Endothelial cell (in vitro differentiated cells): ENCODE measurements around the gene ABHD17B. TPM values are rescaled to one million over a fixed set of nuclear protein-coding genes. Genes with fewer than 3 reads are reported as not detected.

Experiments
- DNase-seq: peaks from one replicate; pipeline ENCODE4 v3.0.0; 2021; ENCODE audit warnings: low spot score
- H3K27ac Mint-ChIP-seq: one replicate; pipeline ENCODE4 v1.8.0; 2021; ENCODE audit warnings: mixed read lengths, inconsistent platforms; ENCODE audit not compliant: unreplicated experiment
- H3K27me3 Mint-ChIP-seq: one replicate; pipeline ENCODE4 v1.8.0; 2021; ENCODE audit warnings: mild to moderate bottlenecking, moderate library complexity, mixed read lengths, inconsistent platforms; ENCODE audit not compliant: unreplicated experiment
- H3K36me3 Mint-ChIP-seq: one replicate; pipeline ENCODE4 v1.8.0; 2021; ENCODE audit warnings: mild to moderate bottlenecking, low read depth, mixed read lengths, inconsistent platforms; ENCODE audit not compliant: unreplicated experiment
- H3K4me1 Mint-ChIP-seq: one replicate; pipeline ENCODE4 v1.8.0; 2021; ENCODE audit warnings: mild to moderate bottlenecking, mixed read lengths, inconsistent platforms; ENCODE audit not compliant: unreplicated experiment
- H3K4me3 Mint-ChIP-seq: one replicate; pipeline ENCODE4 v1.8.0; 2021; ENCODE audit warnings: mild to moderate bottlenecking, mixed read lengths, inconsistent platforms; ENCODE audit not compliant: unreplicated experiment
- H3K9me3 Mint-ChIP-seq: one replicate; pipeline ENCODE4 v1.8.0; 2021; ENCODE audit warnings: mixed read lengths, inconsistent platforms; ENCODE audit not compliant: unreplicated experiment
- CTCF ChIP-seq: fragments of 200-600 bp; sonication (generic); IDR thresholded peaks from one replicate; pipeline ENCODE4 v1.5.0; 2021; ENCODE audit warnings: antibody characterized with exemption; ENCODE audit not compliant: unreplicated experiment
- total RNA-seq: library from RNA; stranded (reverse); fragmentation: NEBNext Ultra II Directional; extraction: Animal tissue kit (Norgen Biotek cat#: 25700); gene quantifications from one replicate; pipeline ENCODE4 v1.2.1, GENCODE V29; 2021; ENCODE audit not compliant: unreplicated experiment

Gene ABHD17B
- total RNA-seq, 1 donor from 2014 or later = 32.6 TPM

GRCh38 chr9:71826279-71826678 lies 84.7 kb downstream of the ABHD17B start:
- Mint-ChIP-seq H3K4me1 (peaks cover 15% of the 10 kb centered on the region), H3K36me3 (no peaks in the 10 kb centered on the region), H3K27me3 (no peaks in the 10 kb centered on the region), H3K4me3 (no peak overlapping the region), H3K9me3 (no peaks in the 10 kb centered on the region), H3K27ac (no peak overlapping the region)
- TF ChIP-seq CTCF = no peak
- DNase-seq = no peak

- no peaks in the 10 kb centered on the region for H3K27me3 Mint-ChIP-seq
- H3K4me1 Mint-ChIP-seq = peaks cover 15% of the 10 kb centered on the region
- no peak overlapping the region for H3K4me3 Mint-ChIP-seq
- H3K36me3 Mint-ChIP-seq = no peaks in the 10 kb centered on the region
- DNase-seq = no peak
- no peak overlapping the region for H3K27ac Mint-ChIP-seq
- no peak for TF ChIP-seq CTCF
- no peaks in the 10 kb centered on the region for H3K9me3 Mint-ChIP-seq
Measured at GRCh38 chr9:71824257-71824656, 86.7 kb downstream of the ABHD17B start.

DNA sequence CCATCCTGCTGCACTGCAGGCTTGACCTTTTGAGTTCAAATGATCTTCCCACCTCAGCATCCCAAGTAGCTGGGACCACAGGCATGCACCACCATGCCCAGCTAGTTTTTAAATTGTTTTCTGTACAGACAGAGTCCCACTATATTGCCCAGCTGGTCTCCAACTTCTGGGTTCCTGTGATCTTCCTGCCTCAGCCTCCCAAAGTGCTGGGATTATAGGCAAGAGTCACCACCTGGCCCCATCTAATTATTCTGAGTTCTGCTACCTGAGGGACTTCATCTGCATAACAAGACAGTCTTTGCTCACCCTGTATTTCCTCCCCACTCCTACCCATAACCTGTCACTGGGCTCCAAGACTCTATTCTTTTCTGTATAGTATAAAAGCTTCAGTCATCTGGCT lies 88.1 kb downstream of the ABHD17B start:
- Mint-ChIP-seq H3K36me3 (no peaks in the 10 kb centered on the region), H3K9me3 (no peaks in the 10 kb centered on the region), H3K4me1 (peaks cover 15% of the 10 kb centered on the region), H3K27me3 (no peaks in the 10 kb centered on the region), H3K27ac (no peak overlapping the region), H3K4me3 (no peak overlapping the region)
- no peak for TF ChIP-seq CTCF
- no peak for DNase-seq

DNA sequence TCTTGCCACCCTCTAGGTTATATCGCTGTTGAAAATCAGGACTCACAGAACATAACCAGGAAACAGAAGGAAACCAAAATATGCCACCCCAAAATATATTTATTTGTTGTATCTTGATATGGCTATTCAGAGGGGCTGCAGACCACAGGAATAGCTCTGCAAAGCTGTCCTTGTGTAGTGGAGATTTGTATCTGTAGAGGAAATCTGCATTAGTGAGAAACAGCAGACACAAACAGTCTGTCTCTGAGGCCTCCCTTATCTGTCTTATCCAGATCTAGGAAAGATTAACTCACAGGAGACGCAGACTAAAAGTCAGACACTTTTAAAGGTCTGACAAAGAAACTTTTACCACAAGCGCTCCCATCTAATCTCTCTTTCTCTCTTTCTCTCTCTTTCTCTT lies 88.5 kb downstream of the ABHD17B start:
- no peak for DNase-seq
- H3K27ac Mint-ChIP-seq = no peak overlapping the region
- H3K36me3 Mint-ChIP-seq = no peaks in the 10 kb centered on the region
- H3K9me3 Mint-ChIP-seq = no peaks in the 10 kb centered on the region
- H3K4me3 Mint-ChIP-seq = no peak overlapping the region
- no peak for TF ChIP-seq CTCF
- no peaks in the 10 kb centered on the region for H3K27me3 Mint-ChIP-seq
- H3K4me1 Mint-ChIP-seq = peaks cover 17% of the 10 kb centered on the region

GRCh38 chr9:71821405-71821804 lies 89.6 kb downstream of the ABHD17B start:
- peaks cover 28% of the 10 kb centered on the region for H3K4me1 Mint-ChIP-seq
- no peak for DNase-seq
- no peak for TF ChIP-seq CTCF
- no peaks in the 10 kb centered on the region for H3K36me3 Mint-ChIP-seq
- H3K27me3 Mint-ChIP-seq = no peaks in the 10 kb centered on the region
- no peaks in the 10 kb centered on the region for H3K9me3 Mint-ChIP-seq
- H3K27ac Mint-ChIP-seq = no peak overlapping the region
- H3K4me3 Mint-ChIP-seq = no peak overlapping the region
